ENCODE measurements around the gene TMEM198.

Gene TMEM198

GRCh38 chr2:219509780-219510511 lies 33.9 kb upstream of the TMEM198 start:
- no peak for DNase-seq

- DNase-seq: no peak
Measured at GRCh38 chr2:219510512-219511135, 33.2 kb upstream of the TMEM198 start.

- no peak for DNase-seq
Measured at GRCh38 chr2:219511547-219512325, 32.1 kb upstream of the TMEM198 start.

GRCh38 chr2:219512524-219513216 lies 31.2 kb upstream of the TMEM198 start:
- no peak for DNase-seq

GRCh38 chr2:219513787-219514186 lies 30.0 kb upstream of the TMEM198 start:
- DNase-seq: no peak

- DNase-seq: no peak
Measured at GRCh38 chr2:219514196-219514761, 29.5 kb upstream of the TMEM198 start, which contains the start of gene ASIC4. Gene ASIC4 (plus strand): TSS chr2:219514482. CDS start chr2:219514725, 243 bp downstream.

GRCh38 chr2:219514836-219515235 lies 29.0 kb upstream of the TMEM198 start:
- no peak for DNase-seq

GRCh38 chr2:219515874-219516629 lies 27.8 kb upstream of the TMEM198 start:
- DNase-seq: no peak

- no peak for DNase-seq
Measured at GRCh38 chr2:219516888-219517287, 26.9 kb upstream of the TMEM198 start.

- no peak for DNase-seq
Measured at GRCh38 chr2:219517954-219518778, 25.7 kb upstream of the TMEM198 start.

- no peak for DNase-seq
Measured at GRCh38 chr2:219519526-219519916, 24.3 kb upstream of the TMEM198 start.

GRCh38 chr2:219520079-219520478 lies 23.7 kb upstream of the TMEM198 start:
- DNase-seq: no peak

GRCh38 chr2:219521066-219521880 lies 22.6 kb upstream of the TMEM198 start:
- no peak for DNase-seq

- no peak for DNase-seq
Measured at GRCh38 chr2:219522111-219523030, 21.5 kb upstream of the TMEM198 start.

GRCh38 chr2:219523031-219523671 lies 20.7 kb upstream of the TMEM198 start:
- no peak for DNase-seq

- DNase-seq: no peak
Measured at GRCh38 chr2:219524817-219525216, 19.0 kb upstream of the TMEM198 start.

GRCh38 chr2:219525533-219526232 lies 18.1 kb upstream of the TMEM198 start:
- DNase-seq: no peak

All from SIG-M5 (cell line).